ENCODE data around the gene FAM50B. TPM values are rescaled to one million over a fixed set of nuclear protein-coding genes. Genes with fewer than 3 reads are reported as not detected.

Gene FAM50B
- total RNA-seq, 3 donors from 2014 or later (not counting 1 experiment from before 2014, with no cell fraction given), result 1.9 to 4.7 (median 1.9) TPM

- no peaks in the 10 kb centered on the region for H3K36me3 Mint-ChIP-seq
- H3K9me3 Mint-ChIP-seq, result no peaks in the 10 kb centered on the region
- no peak for ATAC-seq
- 93% methylated on average over 7 of the region's 7 CpGs for WGBS (ENCODE audit: insufficient coverage)
- H3K36me3 ChIP-seq (ENCODE audit: control insufficient read depth, insufficient read depth, low read length), result no peaks in the 10 kb centered on the region
- no peak overlapping the region for H3K27ac Mint-ChIP-seq
- no peaks in the 10 kb centered on the region for H3K27me3 ChIP-seq (ENCODE audit: control insufficient read depth, insufficient read depth, low read length)
- no peak for TF ChIP-seq CTCF (IDR thresholded peaks at IDR 0.05)
- no peaks in the 10 kb centered on the region for H3K4me1 ChIP-seq (ENCODE audit: control insufficient read depth, insufficient read depth, low read length)
- H3K9me3 ChIP-seq (ENCODE audit: control insufficient read depth, insufficient read depth, low read length), result no peaks in the 10 kb centered on the region
- H3K27ac ChIP-seq (ENCODE audit: low read length), result no peak overlapping the region
- intact Hi-C loops (cut with micrococcal nuclease), result no loop called here
- H3K27me3 Mint-ChIP-seq (ENCODE audit: low read depth in 2 of 2), result peaks cover 11 to 20% of the 10 kb centered on the region in 2 donors
- no peak overlapping the region for H3K4me3 Mint-ChIP-seq
- no peak for DNase-seq
- H3K4me1 Mint-ChIP-seq, result no peaks in the 10 kb centered on the region
- no peak overlapping the region for H3K4me3 ChIP-seq (ENCODE audit: low read length)
Measured at GRCh38 chr6:3868544-3868943, 19.4 kb downstream of the FAM50B start.

DNA sequence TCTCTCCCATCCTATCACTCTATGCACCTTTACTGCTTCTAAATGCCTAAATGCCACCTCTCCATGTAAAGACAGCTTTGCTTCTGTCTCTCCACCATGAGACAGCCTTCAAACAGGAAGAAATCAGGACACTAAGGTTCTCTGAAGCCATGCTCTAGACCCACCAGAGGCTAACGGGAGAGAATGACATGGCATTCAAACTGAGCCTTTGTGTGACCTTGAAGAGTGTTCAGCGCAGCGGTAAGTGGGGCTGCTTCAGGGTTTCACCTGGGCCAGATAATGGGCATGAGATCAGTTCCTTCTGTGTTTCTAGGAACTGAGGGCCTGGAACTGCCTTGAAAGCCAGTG is 20.1 kb downstream of the FAM50B start:
- H3K4me3 Mint-ChIP-seq, result no peak overlapping the region
- WGBS (ENCODE audit: insufficient coverage), result 89% methylated on average over 3 of the region's 3 CpGs
- no peak overlapping the region for H3K4me3 ChIP-seq (ENCODE audit: low read length)

DNA sequence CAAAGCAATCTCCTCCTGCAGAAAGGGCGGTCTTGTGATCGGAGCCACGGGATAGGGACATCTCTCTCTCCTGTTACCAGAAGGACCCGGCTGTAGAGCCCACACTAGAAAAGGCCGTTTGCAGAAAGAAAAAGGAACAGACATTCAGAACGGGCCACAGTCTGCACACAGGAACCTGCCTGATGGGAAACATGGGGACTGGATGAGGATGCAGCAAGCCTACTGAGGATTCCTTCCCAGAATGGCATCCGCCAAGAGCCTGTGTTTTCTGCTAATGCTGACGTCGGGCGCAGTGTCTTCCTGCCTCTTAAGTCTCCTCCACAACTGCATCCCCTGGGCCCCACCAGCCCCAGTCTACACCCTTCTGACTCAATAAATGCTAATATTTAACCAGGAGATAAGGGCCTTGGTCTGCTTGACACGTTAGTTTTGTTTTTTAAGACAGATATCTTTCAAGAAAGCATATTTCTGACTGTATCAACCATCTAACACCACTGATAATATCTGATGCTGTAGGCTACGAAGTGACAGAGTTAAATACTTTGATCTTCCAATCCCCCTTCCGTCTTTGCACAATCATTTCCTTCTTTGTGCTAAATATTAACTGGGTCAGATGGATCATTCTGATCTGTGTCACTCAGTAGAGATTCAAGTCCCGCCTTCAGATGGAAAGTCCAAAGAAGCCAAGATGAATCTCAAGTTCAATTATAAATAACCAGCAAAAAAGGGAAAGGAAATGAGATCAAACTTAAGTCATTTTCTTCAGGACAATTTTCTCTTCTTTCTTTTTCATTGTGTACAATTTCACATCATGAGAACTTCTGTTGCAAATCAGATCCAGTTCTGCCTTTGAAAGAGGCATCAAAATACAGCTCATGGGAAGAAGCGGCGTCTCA is 20.7 kb downstream of the FAM50B start:
- 79% methylated on average over 16 of the region's 16 CpGs for WGBS (ENCODE audit: insufficient coverage)
- H3K4me3 ChIP-seq (ENCODE audit: low read length), result no peak overlapping the region
- no peaks in the 10 kb centered on the region for H3K9me3 ChIP-seq (ENCODE audit: control insufficient read depth, insufficient read depth, low read length)
- Mint-ChIP-seq H3K27me3 (ENCODE audit: low read depth in 2 of 2) (peaks cover 11 to 19% of the 10 kb centered on the region in 2 donors), H3K36me3 (no peaks in the 10 kb centered on the region), H3K9me3 (no peaks in the 10 kb centered on the region), H3K4me3 (no peak overlapping the region), H3K4me1 (no peaks in the 10 kb centered on the region), H3K27ac (no peak overlapping the region)
- no peaks in the 10 kb centered on the region for H3K27me3 ChIP-seq (ENCODE audit: control insufficient read depth, insufficient read depth, low read length)
- ATAC-seq (no peak), DNase-seq (peak in 1 of 2 donors; percentile 19)
- intact Hi-C loops (cut with micrococcal nuclease), result no loop called here
- no peak for TF ChIP-seq CTCF (IDR thresholded peaks at IDR 0.05)
- no peaks in the 10 kb centered on the region for H3K4me1 ChIP-seq (ENCODE audit: control insufficient read depth, insufficient read depth, low read length)
- H3K27ac ChIP-seq (ENCODE audit: low read length), result no peak overlapping the region
- no peaks in the 10 kb centered on the region for H3K36me3 ChIP-seq (ENCODE audit: control insufficient read depth, insufficient read depth, low read length)

More for the DNA sequence above, 20.1 kb downstream of the FAM50B start:
- Histone ChIP-seq H3K4me1 (ENCODE audit: control insufficient read depth, insufficient read depth, low read length) (no peaks in the 10 kb centered on the region), H3K27ac (ENCODE audit: low read length) (no peak overlapping the region), H3K36me3 (ENCODE audit: control insufficient read depth, insufficient read depth, low read length) (no peaks in the 10 kb centered on the region), H3K27me3 (ENCODE audit: control insufficient read depth, insufficient read depth, low read length) (no peaks in the 10 kb centered on the region), H3K9me3 (ENCODE audit: control insufficient read depth, insufficient read depth, low read length) (no peaks in the 10 kb centered on the region)
- no peak overlapping the region for H3K27ac Mint-ChIP-seq
- no peaks in the 10 kb centered on the region for H3K4me1 Mint-ChIP-seq
- no peak for TF ChIP-seq CTCF (IDR thresholded peaks at IDR 0.05)
- peaks cover 11 to 20% of the 10 kb centered on the region in 2 donors for H3K27me3 Mint-ChIP-seq (ENCODE audit: low read depth in 2 of 2)
- H3K9me3 Mint-ChIP-seq, result no peaks in the 10 kb centered on the region
- DNase-seq (no peak), ATAC-seq (no peak)
- intact Hi-C loops (cut with micrococcal nuclease), result no loop called here
- H3K36me3 Mint-ChIP-seq, result no peaks in the 10 kb centered on the region

Measured in natural killer cell (primary cell).